ENCODE measurements around the gene SDF4.

DNA sequence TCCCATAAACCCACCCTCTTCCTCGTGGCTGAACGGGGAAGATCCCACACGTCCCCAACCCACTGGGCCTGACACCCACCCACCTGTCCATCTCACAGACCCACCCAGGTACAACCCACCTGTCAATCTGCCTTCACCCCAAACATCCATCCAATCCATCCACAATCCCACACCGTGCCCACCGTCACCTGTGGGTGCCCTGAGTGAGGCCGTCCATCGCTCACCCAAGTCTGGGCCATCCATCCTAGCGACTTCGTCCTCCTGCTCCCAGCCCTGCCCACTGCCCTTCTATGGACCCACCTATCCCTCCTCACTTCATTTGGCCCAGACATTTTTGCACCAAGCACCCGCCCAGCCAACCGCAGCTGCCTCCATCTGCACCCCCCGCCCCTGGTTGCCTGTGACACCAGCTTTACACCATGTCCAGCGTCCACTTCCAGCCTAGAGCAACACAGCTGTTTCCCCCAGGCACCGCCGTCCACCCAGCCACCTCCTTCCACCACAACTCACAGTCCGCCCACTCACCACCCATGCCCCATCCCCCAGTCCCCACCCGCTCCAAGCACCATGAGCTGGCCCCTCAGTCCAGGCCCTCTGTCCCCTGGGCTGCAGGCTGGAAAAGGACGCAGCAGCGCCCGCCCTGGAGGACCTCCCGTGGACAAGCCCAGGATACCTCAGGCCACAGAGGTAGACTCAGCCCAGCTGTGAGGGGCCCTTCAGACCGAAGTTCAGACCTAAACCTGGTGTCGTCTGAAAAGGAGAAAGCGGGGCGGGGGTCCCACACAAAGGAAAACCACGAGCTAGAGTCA lies 50.5 kb downstream of the SDF4 start:
- TF ChIP-seq EZH2 (IDR thresholded peaks at IDR 0.05; ENCODE audit: insufficient read depth, poor library complexity, severe bottlenecking) (no peak), EZH2phosphoT487 (IDR thresholded peaks at IDR 0.05; ENCODE audit: insufficient read depth, low read depth) (no peak)

Data from GM23248 (cell line).